PFSK-1 (cell line): ENCODE data around the gene SETBP1.

Experiments
- FOXP2 ChIP-seq: optimal IDR thresholded peaks from 2 replicates; pipeline ENCODE3; 2011; ENCODE audit warnings: borderline replicate concordance, control low read depth, inconsistent platforms; ENCODE audit not compliant: insufficient read depth; ENCODE audit errors: extremely low read length, extremely low read depth
- POLR2AphosphoS5 ChIP-seq: IDR thresholded peaks from 2 replicates; pipeline ENCODE4 v1.6.1; 2012; ENCODE audit warnings: low read depth, mild to moderate bottlenecking, control low read depth, low read length, moderate library complexity
- REST ChIP-seq, 2 experiments: IDR thresholded peaks; 2 replicates each; pipeline versions ENCODE4 v1.6.1 to v1.8.0; 2011 to 2012; ENCODE audit warnings: low read depth in 2 of 2, low read length in 2 of 2, control low read depth in 1 of 2, inconsistent platforms in 1 of 2, mild to moderate bottlenecking in 1 of 2, moderate library complexity in 1 of 2; ENCODE audit not compliant: insufficient read depth in 1 of 2
- SIN3A ChIP-seq: IDR thresholded peaks from 2 replicates; pipeline ENCODE4 v1.6.1; 2012; ENCODE audit warnings: mild to moderate bottlenecking, low read length, moderate library complexity, borderline replicate concordance; ENCODE audit not compliant: insufficient read depth
- TAF1 ChIP-seq: IDR thresholded peaks from 2 replicates; pipeline ENCODE4 v1.6.1; 2012; ENCODE audit warnings: low read length, control low read depth, borderline replicate concordance; ENCODE audit not compliant: insufficient read depth

The SETBP1 gene

DNA sequence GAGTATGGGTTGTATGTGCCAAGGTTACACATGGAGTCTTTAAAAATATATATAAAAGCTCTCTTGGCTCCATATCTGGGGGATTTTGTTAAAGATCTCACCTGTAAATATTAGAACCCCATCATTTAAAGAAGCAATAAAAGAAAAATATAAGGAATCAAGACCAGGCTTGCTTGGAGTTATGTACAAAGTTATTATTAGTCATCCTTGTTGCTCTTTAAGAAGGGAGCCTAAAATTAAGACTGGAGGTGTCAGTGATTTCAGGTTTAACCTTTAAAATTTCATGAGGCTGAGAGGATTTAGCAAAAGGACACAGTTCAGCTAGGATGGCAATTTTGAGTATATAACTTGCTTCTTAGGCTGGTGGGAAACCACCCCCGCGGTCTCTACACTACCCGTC is 181.4 kb downstream of the SETBP1 start:
- TF ChIP-seq POLR2AphosphoS5 (no peak), FOXP2 (no peak), REST (IDR thresholded peaks at IDR 0.05; ENCODE audit: insufficient read depth in 1 of 2, low read depth in 2 of 2, low read length in 2 of 2) (no peak), SIN3A (no peak), TAF1 (no peak)

DNA sequence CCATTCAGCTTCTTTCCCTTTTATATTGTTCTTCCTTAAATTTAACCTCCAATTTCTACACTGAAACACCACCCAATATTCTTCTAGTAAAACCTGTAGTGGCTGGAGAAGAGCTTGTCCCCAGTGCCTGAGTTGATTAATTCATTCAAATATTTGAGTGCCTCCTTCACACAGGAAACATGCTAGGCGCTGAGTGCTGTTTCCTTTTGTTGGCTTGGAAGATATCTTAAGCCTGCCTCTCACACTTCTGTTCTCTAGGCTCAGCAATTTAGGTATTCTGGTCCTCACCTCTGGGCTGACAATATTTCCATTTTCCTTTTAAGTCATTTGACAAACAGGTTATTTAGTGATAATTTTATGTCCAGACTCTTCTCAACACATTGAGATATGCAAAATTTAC is 185.4 kb downstream of the SETBP1 start:
- no peak for TF ChIP-seq FOXP2
- no peak for TF ChIP-seq TAF1
- no peak for TF ChIP-seq REST (IDR thresholded peaks at IDR 0.05; ENCODE audit: insufficient read depth in 1 of 2, low read depth in 2 of 2, low read length in 2 of 2)
- no peak for TF ChIP-seq POLR2AphosphoS5
- TF ChIP-seq SIN3A: no peak

DNA sequence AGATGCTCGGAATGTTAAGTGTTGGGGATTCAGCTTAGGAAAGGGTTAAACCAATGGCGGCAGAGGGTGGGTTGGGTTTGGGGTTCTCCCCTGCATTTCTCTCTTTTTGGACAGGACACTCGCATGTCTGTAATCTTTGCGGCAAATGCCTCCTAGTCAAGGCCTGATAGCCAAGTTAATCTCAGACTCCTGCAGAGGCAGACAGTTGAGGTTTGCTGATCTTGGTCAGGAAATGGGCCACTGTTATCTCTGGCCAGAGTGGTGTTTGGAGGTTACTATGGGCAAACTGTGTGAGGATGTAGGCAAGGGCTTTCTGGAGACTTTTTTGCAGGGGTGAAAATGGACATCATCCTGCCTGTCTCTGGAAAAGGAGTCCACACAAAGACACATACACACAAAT is 188.8 kb downstream of the SETBP1 start:
- TF ChIP-seq REST (IDR thresholded peaks at IDR 0.05; ENCODE audit: insufficient read depth in 1 of 2, low read depth in 2 of 2, low read length in 2 of 2) (no peak), SIN3A (no peak), FOXP2 (no peak), TAF1 (no peak), POLR2AphosphoS5 (no peak)

DNA sequence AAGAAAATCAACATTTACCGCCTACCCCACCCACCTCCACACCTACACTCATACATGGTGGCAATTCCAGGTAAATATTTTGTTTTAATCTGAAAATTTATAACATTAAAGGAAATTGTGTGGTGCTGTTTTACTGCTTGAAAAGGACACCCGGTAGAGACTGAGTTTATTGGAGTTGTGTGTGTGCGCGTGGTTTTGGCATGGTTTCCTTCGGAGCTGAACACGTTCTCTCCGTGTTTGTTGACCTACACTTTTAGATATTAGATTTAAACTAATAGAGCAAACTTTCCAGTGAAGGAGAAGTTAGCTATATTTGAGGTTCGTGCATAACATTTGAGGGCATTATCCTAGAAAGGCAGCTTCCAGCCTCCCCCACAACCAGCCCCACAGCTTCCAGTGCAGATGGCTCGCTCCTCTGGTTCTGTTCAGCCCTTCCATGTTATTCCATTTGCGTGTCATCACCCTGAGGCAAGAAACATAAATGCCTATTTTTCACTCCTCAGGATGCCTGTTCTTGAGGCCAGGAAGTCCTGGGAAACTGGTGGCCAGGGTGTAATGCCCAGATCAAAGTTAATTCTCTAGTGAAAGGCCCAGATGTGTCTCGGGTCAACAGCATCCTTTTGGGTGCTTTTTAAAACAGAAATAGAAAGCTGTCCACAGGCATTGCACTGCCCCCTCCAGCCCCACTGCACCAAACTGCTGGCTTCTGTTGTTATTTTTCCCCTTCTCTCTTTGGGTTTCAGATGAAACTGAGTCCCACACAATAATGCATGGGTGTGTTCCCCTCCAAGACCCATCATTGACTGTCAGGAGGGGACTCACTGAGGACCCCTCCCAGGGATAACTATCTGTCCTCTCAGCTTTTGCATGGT is 190.2 kb downstream of the SETBP1 start:
- TF ChIP-seq TAF1 (no peak), REST (IDR thresholded peaks at IDR 0.05; ENCODE audit: insufficient read depth in 1 of 2, low read depth in 2 of 2, low read length in 2 of 2) (no peak), SIN3A (no peak), FOXP2 (no peak), POLR2AphosphoS5 (no peak)
